Suprapubic skin (tissue), 4 donors: Measurements from ENCODE around the gene YWHAH. TPM values are rescaled to one million over a fixed set of nuclear protein-coding genes. Genes with fewer than 3 reads are reported as not detected.

Experiments
- DNase-seq, 2 donors: peaks; one replicate each; pipeline ENCODE4 v3.0.0-alpha.2; 2019; ENCODE audit warnings: low spot score in 2 of 2
- H3K27ac ChIP-seq: fragments of 200-600 bp; sonication (generic); one replicate; pipeline ENCODE4 v1.5.1; 2019
- H3K27me3 ChIP-seq: fragments of 200-600 bp; sonication (generic); one replicate; pipeline ENCODE4 v1.5.1; 2019
- H3K36me3 ChIP-seq: fragments of 200-600 bp; sonication (generic); one replicate; pipeline ENCODE4 v1.5.1; 2019
- H3K4me1 ChIP-seq: fragments of 200-600 bp; sonication (generic); one replicate; pipeline ENCODE4 v1.5.1; 2019
- H3K4me3 ChIP-seq: fragments of 200-600 bp; sonication (generic); one replicate; pipeline ENCODE4 v1.5.1; 2019; ENCODE audit warnings: mild to moderate bottlenecking
- H3K9me3 ChIP-seq: fragments of 200-600 bp; sonication (generic); one replicate; pipeline ENCODE4 v1.5.1; 2019
- CTCF ChIP-seq, 2 donors: fragments of 200-600 bp in 1 of 2; fragments of 450-650 bp in 1 of 2; sonication (generic) in 1 of 2; IDR thresholded peaks; one replicate each; pipeline ENCODE4 v1.5.1; 2016 to 2019; ENCODE audit warnings: antibody characterized with exemption in 2 of 2, mild to moderate bottlenecking in 1 of 2, moderate library complexity in 1 of 2
- EP300 ChIP-seq: sonication (generic); formaldehyde crosslinking; IDR thresholded peaks from one replicate; pipeline ENCODE4 v1.6.1; 2017; ENCODE audit warnings: antibody characterized with exemption
- POLR2A ChIP-seq, 2 donors: fragments of 450-650 bp; IDR thresholded peaks; one replicate each; pipeline ENCODE4 v1.6.1; 2017; ENCODE audit warnings: antibody characterized with exemption in 2 of 2, mild to moderate bottlenecking in 2 of 2, moderate library complexity in 2 of 2
- POLR2AphosphoS5 ChIP-seq, 3 donors: sonication (generic); formaldehyde crosslinking; IDR thresholded peaks; one replicate each; pipeline ENCODE4 v1.6.1; 2017; ENCODE audit warnings: antibody characterized with exemption in 3 of 3
- WGBS: methylation state at CpG from one replicate; pipeline ENCODE4 v1.1.5; 2018; 5-methylcytosine and 5-hydroxymethylcytosine counted together
- total RNA-seq, 4 donors: library from RNA; depleted of rRNA; stranded (reverse); fragments of >200 nt; gene quantifications; one replicate each; pipeline ENCODE4 v1.1.0, GENCODE V29; 2016

Gene YWHAH
- total RNA-seq, 4 donors from 2014 or later: 52.9 to 76.6 (median 66.4) TPM

- TF ChIP-seq EP300 (no peak), POLR2A (IDR thresholded peaks at IDR 0.05) (no peak), POLR2AphosphoS5 (IDR thresholded peaks at IDR 0.05) (no peak), CTCF (IDR thresholded peaks at IDR 0.05) (no peak)
- Histone ChIP-seq H3K36me3 (no peaks in the 10 kb centered on the region), H3K4me3 (no peak overlapping the region), H3K27ac (no peak overlapping the region), H3K27me3 (peaks cover 3% of the 10 kb centered on the region), H3K9me3 (no peaks in the 10 kb centered on the region), H3K4me1 (no peaks in the 10 kb centered on the region)
- WGBS: 83% methylated on average over 1 of the region's 1 CpG
- DNase-seq: no peak
These were observed 42.9 kb downstream of the YWHAH start for GRCh38 chr22:31987218-31987617.

DNA sequence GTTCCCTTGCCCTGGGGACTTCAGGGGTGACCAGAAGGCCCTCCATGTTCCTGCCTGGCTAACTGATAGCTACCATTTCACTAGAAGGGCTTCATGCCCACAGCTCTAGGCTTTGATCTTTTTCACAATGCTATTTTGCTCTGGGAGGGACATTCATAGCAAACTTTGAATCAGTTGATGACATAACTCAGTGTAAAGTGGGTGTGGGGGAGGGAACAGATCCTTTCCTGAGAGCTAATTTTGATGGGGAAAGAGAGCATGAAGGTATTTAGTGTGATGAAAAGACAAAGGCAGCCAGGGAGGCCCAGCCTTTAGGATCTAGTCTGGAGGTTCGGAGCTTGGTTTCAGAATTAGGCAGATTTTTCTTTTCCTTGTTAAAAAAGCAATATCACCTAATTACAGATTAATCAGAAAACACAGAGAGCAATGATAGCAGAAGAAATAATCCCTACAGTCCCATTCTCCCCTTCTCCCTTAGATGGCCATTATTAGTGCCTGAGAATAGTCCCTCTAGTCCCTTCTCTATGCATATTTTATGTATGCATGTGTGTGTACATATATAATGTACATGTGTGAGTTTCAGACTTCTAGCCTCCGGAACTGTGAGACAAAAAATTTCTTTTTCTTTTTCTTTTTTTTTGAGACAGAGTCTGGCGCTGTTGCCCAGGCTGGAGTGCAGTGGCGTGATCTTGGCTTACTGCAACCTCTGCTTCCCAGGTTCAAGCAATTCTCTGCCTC is 46.9 kb downstream of the YWHAH start:
- Histone ChIP-seq H3K36me3 (no peaks in the 10 kb centered on the region), H3K27ac (no peak overlapping the region), H3K4me3 (no peak overlapping the region), H3K27me3 (peaks cover 3% of the 10 kb centered on the region), H3K4me1 (no peaks in the 10 kb centered on the region), H3K9me3 (no peaks in the 10 kb centered on the region)
- 80% methylated on average over 4 of the region's 4 CpGs for WGBS
- no peak for TF ChIP-seq CTCF (IDR thresholded peaks at IDR 0.05)
- no peak for TF ChIP-seq EP300
- no peak for TF ChIP-seq POLR2AphosphoS5 (IDR thresholded peaks at IDR 0.05)
- no peak for TF ChIP-seq POLR2A (IDR thresholded peaks at IDR 0.05)
- DNase-seq: no peak

DNA sequence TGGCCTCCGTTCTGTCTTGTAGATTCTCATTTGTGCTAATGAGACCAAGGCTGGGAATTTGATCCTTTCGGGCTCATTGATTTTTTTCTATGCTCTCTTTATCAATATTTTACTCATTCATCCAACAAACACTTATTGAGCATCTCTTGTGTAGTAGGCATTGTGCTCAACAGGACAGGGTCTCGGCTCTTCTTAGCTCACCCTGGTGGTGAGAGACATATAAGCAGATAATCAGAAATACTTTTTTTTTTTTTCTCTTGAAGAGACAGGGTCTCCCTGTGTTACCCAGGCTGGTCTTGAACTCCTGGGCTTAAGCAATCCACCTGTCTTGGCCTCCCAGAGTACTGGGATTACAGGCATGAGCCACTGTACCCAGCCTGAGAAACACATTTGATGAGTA is 50.7 kb downstream of the YWHAH start:
- no peak for DNase-seq
- no peaks in the 10 kb centered on the region for H3K36me3 ChIP-seq
- H3K27ac ChIP-seq: no peak overlapping the region
- TF ChIP-seq POLR2A (IDR thresholded peaks at IDR 0.05) (no peak), POLR2AphosphoS5 (IDR thresholded peaks at IDR 0.05) (no peak), EP300 (no peak), CTCF (IDR thresholded peaks at IDR 0.05) (no peak)
- no peaks in the 10 kb centered on the region for H3K9me3 ChIP-seq
- no peak overlapping the region for H3K4me3 ChIP-seq
- 79% methylated on average over 3 of the region's 3 CpGs for WGBS
- no peaks in the 10 kb centered on the region for H3K4me1 ChIP-seq
- peaks cover 2% of the 10 kb centered on the region for H3K27me3 ChIP-seq

- H3K36me3 ChIP-seq: no peaks in the 10 kb centered on the region
- TF ChIP-seq POLR2A (IDR thresholded peaks at IDR 0.05): no peak
- no peak for TF ChIP-seq CTCF (IDR thresholded peaks at IDR 0.05)
- H3K27me3 ChIP-seq: no peaks in the 10 kb centered on the region
- H3K27ac ChIP-seq: no peak overlapping the region
- no peaks in the 10 kb centered on the region for H3K9me3 ChIP-seq
- DNase-seq: no peak
- 58% methylated on average over 3 of the region's 3 CpGs for WGBS
- H3K4me3 ChIP-seq: no peak overlapping the region
- no peaks in the 10 kb centered on the region for H3K4me1 ChIP-seq
These were observed 51.5 kb downstream of the YWHAH start for GRCh38 chr22:31995807-31996206.

GRCh38 chr22:31998784-31999385 is 54.5 kb downstream of the YWHAH start:
- no peak overlapping the region for H3K27ac ChIP-seq
- H3K36me3 ChIP-seq: no peaks in the 10 kb centered on the region
- TF ChIP-seq EP300: no peak
- no peak for TF ChIP-seq POLR2AphosphoS5 (IDR thresholded peaks at IDR 0.05)
- TF ChIP-seq POLR2A (IDR thresholded peaks at IDR 0.05): no peak
- no peak for TF ChIP-seq CTCF (IDR thresholded peaks at IDR 0.05)
- H3K27me3 ChIP-seq: no peaks in the 10 kb centered on the region
- H3K4me3 ChIP-seq: no peak overlapping the region
- DNase-seq: no peak
- H3K4me1 ChIP-seq: no peaks in the 10 kb centered on the region
- WGBS: 86% methylated on average over 3 of the region's 3 CpGs
- H3K9me3 ChIP-seq: no peaks in the 10 kb centered on the region
